HG03378 (cell line): ENCODE data around the gene SHB.
"Not testable (repeated sequence)": the region's sequence is repeated elsewhere in the genome, so short reads cannot be mapped to it uniquely, and the experiment has no call there.

Experiments
- ATAC-seq: cut with Tn5 transposase; IDR thresholded peaks from one replicate; pipeline ENCODE4 v1.9.1; 2021; ENCODE audit warnings: mild to moderate bottlenecking, moderate library complexity; ENCODE audit not compliant: unreplicated experiment

Gene SHB

GRCh38 chr9:37909836-37910235, 159.2 kb downstream of the SHB start:
- ATAC-seq, result not testable (repeated sequence)

GRCh38 chr9:37909326-37909725, 159.7 kb downstream of the SHB start:
- ATAC-seq, result no peak

GRCh38 chr9:37908698-37909186, 160.3 kb downstream of the SHB start:
- no peak for ATAC-seq

GRCh38 chr9:37908283-37908682, 160.7 kb downstream of the SHB start:
- no peak for ATAC-seq

- ATAC-seq, result no peak
Measured at GRCh38 chr9:37906312-37907239, 162.5 kb downstream of the SHB start.

- no peak for ATAC-seq
Measured at GRCh38 chr9:37905776-37906175, 163.3 kb downstream of the SHB start.

- no peak for ATAC-seq
Measured at GRCh38 chr9:37905131-37905505, 163.9 kb downstream of the SHB start.

GRCh38 chr9:37904445-37905130, 164.4 kb downstream of the SHB start:
- no peak for ATAC-seq

- ATAC-seq, result peak; percentile 82
Measured at GRCh38 chr9:37903647-37904444, 165.2 kb downstream of the SHB start, which contains the start of gene SLC25A51. Gene SLC25A51, minus strand, starts transcription at chr9:37904127. Its CDS starts 15,577 bp downstream, at chr9:37888550.

GRCh38 chr9:37902796-37903646, 166.0 kb downstream of the SHB start:
- peak; percentile 4 for ATAC-seq

- no peak for ATAC-seq
Measured at GRCh38 chr9:37902131-37902530, 166.9 kb downstream of the SHB start.

GRCh38 chr9:37899041-37899440, 170.0 kb downstream of the SHB start:
- no peak for ATAC-seq

- no peak for ATAC-seq
Measured at GRCh38 chr9:37897665-37898064, 171.4 kb downstream of the SHB start.

- ATAC-seq, result no peak
Measured at GRCh38 chr9:37892063-37892462, 177.0 kb downstream of the SHB start.

GRCh38 chr9:37891042-37891441, 178.0 kb downstream of the SHB start:
- ATAC-seq, result not testable (repeated sequence)

- ATAC-seq, result no peak
Measured at GRCh38 chr9:37889536-37889935, 179.5 kb downstream of the SHB start.

- ATAC-seq, result not testable (repeated sequence)
Measured at GRCh38 chr9:37887977-37888583, 180.9 kb downstream of the SHB start.

GRCh38 chr9:37880916-37881479, 188.0 kb downstream of the SHB start:
- no peak for ATAC-seq

GRCh38 chr9:37876376-37876775, 192.7 kb downstream of the SHB start:
- no peak for ATAC-seq
